ENCODE results near the gene ERF. TPM values are rescaled to one million over a fixed set of nuclear protein-coding genes. Genes with fewer than 3 reads are reported as not detected.

Gene ERF
- total RNA-seq, 2 donors from 2014 or later = 29.5 to 47.8 TPM

DNA sequence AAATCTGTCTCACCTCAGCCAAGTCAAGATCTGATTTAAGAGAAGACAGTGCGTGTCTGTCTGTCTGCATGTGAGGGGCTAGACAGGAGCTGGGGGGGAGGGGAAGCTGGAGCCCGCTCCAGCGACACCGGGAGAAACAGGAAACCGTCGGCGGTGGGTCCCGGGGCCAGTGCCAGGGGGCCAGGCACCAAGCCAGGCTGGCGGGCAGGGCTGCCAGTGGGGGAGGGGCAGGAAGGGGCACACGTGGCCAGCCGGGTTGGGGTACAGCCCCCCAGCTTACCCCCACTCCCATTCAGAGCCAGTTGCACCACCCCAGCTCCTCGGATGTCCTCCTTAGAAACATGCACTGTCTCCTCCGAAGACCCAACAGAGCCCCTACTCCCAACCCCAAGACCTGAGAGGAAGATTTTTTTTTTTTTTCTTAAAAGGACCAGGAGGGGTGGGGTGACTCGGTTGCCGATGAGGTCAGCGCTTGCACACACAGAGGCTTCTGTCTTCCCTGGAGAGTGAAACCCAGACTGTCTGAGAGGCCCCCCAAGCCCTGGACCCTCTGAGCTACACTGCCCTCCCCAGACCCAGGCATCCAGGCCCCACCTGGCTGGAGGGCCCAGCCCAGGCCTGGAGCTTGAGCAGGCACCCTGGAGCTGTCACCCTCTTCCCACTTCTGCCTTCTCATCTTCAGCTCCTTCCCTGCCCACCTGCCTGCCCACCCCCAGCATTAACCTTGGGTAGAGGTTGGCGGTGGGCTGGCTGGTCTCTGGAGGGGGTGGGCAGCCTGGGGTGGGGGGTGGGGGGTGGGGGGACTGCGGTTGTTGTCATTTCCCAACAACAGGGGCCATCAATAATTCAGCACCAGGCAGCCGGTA, 4.0 kb downstream of the ERF start:
- Mint-ChIP-seq H3K36me3 (no peaks in the 10 kb centered on the region), H3K9me3 (no peaks in the 10 kb centered on the region), H3K4me3 (no peak overlapping the region), H3K4me1 (ENCODE audit: low read depth in 2 of 2) (peaks cover 16 to 27% of the 10 kb centered on the region in 2 donors), H3K27ac (no peak overlapping the region), H3K27me3 (no peaks in the 10 kb centered on the region)
- ATAC-seq (no peak), DNase-seq (ENCODE audit: low spot score) (no peak)

- no peaks in the 10 kb centered on the region for H3K27me3 Mint-ChIP-seq
- H3K36me3 Mint-ChIP-seq = no peaks in the 10 kb centered on the region
- H3K9me3 Mint-ChIP-seq = no peaks in the 10 kb centered on the region
- no peak overlapping the region for H3K27ac Mint-ChIP-seq
- no peak overlapping the region for H3K4me3 Mint-ChIP-seq
- peaks cover 19 to 24% of the 10 kb centered on the region in 2 donors for H3K4me1 Mint-ChIP-seq (ENCODE audit: low read depth in 2 of 2)
- ATAC-seq = no peak
- no peak for DNase-seq (ENCODE audit: low spot score)
Observed at GRCh38 chr19:42250183-42250665, 4.7 kb downstream of the ERF start.

DNA sequence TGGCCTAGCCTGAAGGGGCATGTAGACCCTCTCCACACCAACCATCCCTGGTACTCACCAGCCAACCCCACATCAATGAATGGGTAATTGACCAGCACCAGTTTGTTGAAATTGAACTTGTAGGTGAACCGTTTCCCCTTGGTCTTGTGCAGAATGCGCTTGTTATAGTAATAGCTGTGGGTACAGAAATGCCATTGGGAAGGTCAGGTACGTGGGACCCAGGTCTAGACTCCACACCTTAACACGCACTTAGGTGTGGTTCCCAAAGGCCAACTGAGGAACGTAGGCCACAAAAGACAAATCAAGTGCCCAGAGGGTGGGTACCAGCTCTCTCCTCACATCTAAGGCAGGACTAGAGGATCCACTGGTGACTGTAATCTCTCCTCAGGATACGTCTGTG, 5.2 kb downstream of the ERF start:
- H3K27me3 Mint-ChIP-seq = no peaks in the 10 kb centered on the region
- no peak overlapping the region for H3K27ac Mint-ChIP-seq
- peaks cover 23 to 28% of the 10 kb centered on the region in 2 donors for H3K4me1 Mint-ChIP-seq (ENCODE audit: low read depth in 2 of 2)
- H3K36me3 Mint-ChIP-seq = no peaks in the 10 kb centered on the region
- DNase-seq (ENCODE audit: low spot score) (no peak), ATAC-seq (no peak)
- no peaks in the 10 kb centered on the region for H3K9me3 Mint-ChIP-seq
- no peak overlapping the region for H3K4me3 Mint-ChIP-seq

DNA sequence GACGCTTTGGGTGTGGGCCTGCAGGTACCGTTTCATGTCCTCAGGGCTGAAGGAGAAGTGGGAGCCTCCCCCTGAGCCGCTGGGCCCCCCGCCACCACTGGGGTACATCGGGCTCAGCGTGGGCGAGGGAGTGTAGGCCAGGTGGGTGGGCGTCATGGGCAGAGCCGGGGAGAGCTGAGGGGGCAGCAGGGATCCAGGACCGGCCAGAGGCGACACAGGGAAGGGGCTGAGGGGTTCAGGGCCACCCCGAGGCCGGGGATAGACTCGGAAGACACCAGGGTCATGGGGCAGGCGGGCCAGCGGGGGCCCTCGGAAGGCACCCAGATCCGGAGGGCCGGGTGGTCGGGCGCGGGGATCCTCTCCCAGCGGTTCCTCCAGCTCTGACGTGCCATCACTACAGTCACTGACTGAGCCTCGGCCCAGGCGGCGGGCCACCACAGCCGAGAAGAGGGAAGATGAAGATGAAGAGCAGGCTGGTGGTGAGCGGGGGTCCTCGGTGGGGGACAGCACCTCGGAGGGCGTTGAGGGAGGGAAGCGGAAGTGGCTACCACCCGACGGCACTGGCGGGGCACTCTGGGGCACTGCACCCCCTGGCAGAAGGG, 5.7 kb downstream of the ERF start:
- H3K4me3 Mint-ChIP-seq = no peak overlapping the region
- H3K9me3 Mint-ChIP-seq = no peaks in the 10 kb centered on the region
- peaks cover 28 to 33% of the 10 kb centered on the region in 2 donors for H3K4me1 Mint-ChIP-seq (ENCODE audit: low read depth in 2 of 2)
- H3K36me3 Mint-ChIP-seq = no peaks in the 10 kb centered on the region
- no peak for ATAC-seq
- no peak overlapping the region for H3K27ac Mint-ChIP-seq
- H3K27me3 Mint-ChIP-seq = no peaks in the 10 kb centered on the region
- DNase-seq (ENCODE audit: low spot score) = no peak

DNA sequence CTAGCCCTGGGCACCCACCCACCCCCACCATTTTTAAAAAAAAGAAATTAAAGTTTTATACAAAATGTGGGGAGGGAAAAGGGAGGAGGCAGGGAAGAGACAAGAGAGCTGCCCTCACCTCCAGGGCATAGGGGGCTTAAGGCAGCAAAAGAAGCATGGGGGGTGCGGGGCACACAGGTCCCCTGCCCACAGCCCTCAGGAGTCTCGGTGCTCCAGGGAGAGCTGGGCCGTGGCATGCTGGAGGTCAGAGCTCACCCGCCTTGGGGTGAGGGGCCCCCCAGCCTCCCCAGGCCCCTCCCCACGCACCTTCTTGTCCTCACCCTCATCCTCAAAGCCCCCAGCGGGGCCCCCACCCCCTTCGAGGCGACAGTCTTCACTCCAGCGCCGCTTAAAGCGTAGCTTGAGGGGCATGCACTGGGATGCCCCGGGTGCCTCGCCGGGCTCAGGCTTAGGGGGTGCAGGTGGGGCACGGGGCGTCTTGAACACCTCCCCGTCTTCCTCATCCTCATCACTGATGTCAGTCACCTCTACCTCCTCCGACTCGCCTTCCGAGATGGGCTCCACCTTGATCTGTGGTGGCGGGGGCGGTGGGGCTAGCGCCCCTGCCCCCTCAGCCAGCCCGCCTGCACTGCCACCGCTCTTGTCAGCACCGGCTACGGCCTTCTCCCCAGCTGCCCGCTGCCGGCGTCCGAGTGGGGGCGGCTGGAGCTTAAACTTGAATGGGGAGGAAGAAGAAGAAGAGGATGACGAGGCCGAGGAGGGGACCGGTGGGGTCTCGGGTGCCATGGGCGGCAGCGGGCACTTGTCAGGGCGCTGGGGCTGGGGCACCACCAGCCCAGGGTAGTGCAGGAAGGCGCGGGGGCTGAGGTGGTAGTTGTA, 6.4 kb downstream of the ERF start:
- Mint-ChIP-seq H3K9me3 (no peaks in the 10 kb centered on the region), H3K27me3 (no peaks in the 10 kb centered on the region), H3K27ac (no peak overlapping the region), H3K36me3 (no peaks in the 10 kb centered on the region), H3K4me3 (no peak overlapping the region), H3K4me1 (ENCODE audit: low read depth in 2 of 2) (peaks cover 32 to 34% of the 10 kb centered on the region in 2 donors)
- ATAC-seq = no peak
- DNase-seq (ENCODE audit: low spot score) = no peak

DNA sequence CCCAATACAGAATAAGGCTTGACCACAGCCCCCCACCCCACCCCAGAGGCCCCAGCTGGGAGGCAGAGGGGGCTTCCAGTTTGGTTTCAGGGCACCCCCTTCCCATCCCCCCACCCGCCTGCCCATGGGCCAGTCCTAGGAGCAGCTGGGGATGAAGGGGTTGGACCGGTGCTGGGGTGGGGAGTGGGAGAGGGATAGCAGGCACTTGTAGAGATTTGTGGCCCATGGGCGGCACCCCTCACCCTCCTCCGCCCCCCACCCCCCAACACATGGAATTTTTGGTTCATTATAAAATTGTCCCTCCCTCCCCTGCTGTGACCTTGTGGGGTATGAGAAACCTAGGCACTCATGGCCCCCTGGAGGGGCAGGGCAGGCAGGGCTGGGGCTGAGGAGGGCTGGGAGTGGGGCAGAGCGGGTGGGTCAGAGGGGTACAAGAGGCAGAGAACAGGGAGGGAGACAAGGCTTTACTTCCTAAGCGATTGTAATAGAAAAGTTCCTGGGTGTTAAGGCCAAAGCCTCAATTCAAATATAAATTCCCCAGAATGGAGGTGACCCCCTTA, 7.2 kb downstream of the ERF start:
- ATAC-seq = no peak
- no peak for DNase-seq (ENCODE audit: low spot score)
- H3K36me3 Mint-ChIP-seq = no peaks in the 10 kb centered on the region
- no peaks in the 10 kb centered on the region for H3K9me3 Mint-ChIP-seq
- no peaks in the 10 kb centered on the region for H3K27me3 Mint-ChIP-seq
- H3K4me3 Mint-ChIP-seq = no peak overlapping the region
- H3K27ac Mint-ChIP-seq = no peak overlapping the region
- H3K4me1 Mint-ChIP-seq (ENCODE audit: low read depth in 2 of 2) = peaks cover 34 to 37% of the 10 kb centered on the region in 2 donors

- H3K27ac Mint-ChIP-seq = peak overlapping the region in 1 of 2 donors; percentile 39
- H3K36me3 Mint-ChIP-seq = no peaks in the 10 kb centered on the region
- peaks cover 28 to 35% of the 10 kb centered on the region in 2 donors for H3K4me1 Mint-ChIP-seq (ENCODE audit: low read depth in 2 of 2)
- ATAC-seq (no peak), DNase-seq (ENCODE audit: low spot score) (no peak)
- H3K9me3 Mint-ChIP-seq = no peaks in the 10 kb centered on the region
- H3K27me3 Mint-ChIP-seq = no peaks in the 10 kb centered on the region
- H3K4me3 Mint-ChIP-seq = no peak overlapping the region
Observed at GRCh38 chr19:42246922-42247639, 7.8 kb downstream of the ERF start.

- no peak overlapping the region for H3K4me3 Mint-ChIP-seq
Observed at GRCh38 chr19:42246143-42246921, 8.6 kb downstream of the ERF start.

GRCh38 chr19:42245231-42245630, 9.7 kb downstream of the ERF start:
- Mint-ChIP-seq H3K9me3 (no peaks in the 10 kb centered on the region), H3K27ac (peak overlapping the region; percentile 94 to 97), H3K4me3 (peak overlapping the region; percentile 98), H3K27me3 (no peaks in the 10 kb centered on the region), H3K4me1 (ENCODE audit: low read depth in 2 of 2) (peaks cover 27 to 43% of the 10 kb centered on the region in 2 donors), H3K36me3 (peaks cover 3% of the 10 kb centered on the region)
- ATAC-seq (no peak), DNase-seq (ENCODE audit: low spot score) (no peak)

More at GRCh38 chr19:42246143-42246921, 8.6 kb downstream of the ERF start:
- Mint-ChIP-seq H3K36me3 (no peaks in the 10 kb centered on the region), H3K4me1 (ENCODE audit: low read depth in 2 of 2) (peaks cover 22 to 34% of the 10 kb centered on the region in 2 donors), H3K27ac (peak overlapping the region; percentile 39 to 97), H3K27me3 (no peaks in the 10 kb centered on the region), H3K9me3 (no peaks in the 10 kb centered on the region)
- DNase-seq (ENCODE audit: low spot score) (no peak), ATAC-seq (no peak)

- peak overlapping the region; percentile 94 to 97 for H3K27ac Mint-ChIP-seq
- peaks cover 33 to 49% of the 10 kb centered on the region in 2 donors for H3K4me1 Mint-ChIP-seq (ENCODE audit: low read depth in 2 of 2)
- peak; percentile 63 to 73 for ATAC-seq
- peaks cover 6% of the 10 kb centered on the region for H3K36me3 Mint-ChIP-seq
- H3K9me3 Mint-ChIP-seq = no peaks in the 10 kb centered on the region
- DNase-seq (ENCODE audit: low spot score) = peak; percentile 93
- H3K27me3 Mint-ChIP-seq = no peaks in the 10 kb centered on the region
- peak overlapping the region; percentile 98 for H3K4me3 Mint-ChIP-seq
Observed at GRCh38 chr19:42244347-42245220, 10.3 kb downstream of the ERF start.

DNA sequence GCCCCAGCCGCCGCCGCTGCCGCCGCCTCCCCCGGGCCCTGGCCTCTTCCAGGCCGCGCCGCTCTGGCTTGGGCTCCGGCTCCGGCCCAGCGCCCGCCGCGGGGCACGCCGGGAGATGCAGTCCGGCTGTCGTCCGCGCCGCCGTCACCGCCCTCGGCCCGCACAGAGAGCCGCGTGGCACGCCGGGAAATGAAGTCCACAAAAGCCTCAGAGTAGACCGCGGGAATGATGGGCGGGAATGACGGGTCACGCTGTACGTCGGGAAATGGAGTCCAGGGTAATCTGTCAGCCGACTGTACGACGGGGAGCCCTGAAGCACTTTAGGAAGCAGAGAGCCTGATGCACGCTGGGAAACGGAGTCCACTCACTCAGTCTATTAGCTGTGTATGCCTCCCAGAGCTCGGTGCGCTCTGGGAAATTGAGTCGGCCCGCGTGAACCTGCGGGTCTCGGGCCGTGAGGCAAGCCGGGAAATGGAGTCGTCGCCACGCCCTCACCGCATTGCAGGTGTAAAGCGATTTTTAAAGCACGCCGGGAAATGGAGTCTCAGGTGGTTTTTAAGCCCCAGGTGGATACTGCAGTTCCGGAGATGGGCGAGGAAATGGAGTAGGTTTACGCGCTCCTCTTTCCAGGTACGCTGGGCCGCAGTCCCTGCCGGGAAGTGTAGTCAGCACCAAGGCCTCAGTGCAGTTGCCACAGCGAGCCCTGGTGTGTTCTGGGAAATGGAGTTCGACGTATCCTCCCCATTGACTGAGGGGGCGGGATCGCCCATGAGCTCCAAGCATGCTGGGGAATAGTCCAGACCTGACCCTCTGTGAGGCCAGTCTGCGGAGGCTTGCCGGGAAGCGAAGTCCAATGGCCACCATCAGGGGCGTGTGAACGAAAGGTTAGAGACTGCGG, 12.2 kb downstream of the ERF start, which contains the start of gene GSK3A:
TSS of gene GSK3A (minus strand) at position 91 of the 898 bp plus-strand sequence. CDS start 137 bp downstream, outside the sequence.
- Mint-ChIP-seq H3K9me3 (no peaks in the 10 kb centered on the region), H3K4me1 (ENCODE audit: low read depth in 2 of 2) (peaks cover 36 to 57% of the 10 kb centered on the region in 2 donors), H3K36me3 (peaks cover 6% of the 10 kb centered on the region)

More for the DNA sequence above, 12.2 kb downstream of the ERF start, which contains the start of gene GSK3A:
- H3K27me3 Mint-ChIP-seq = no peaks in the 10 kb centered on the region
- ATAC-seq = peak; percentile 86 to 91
- H3K27ac Mint-ChIP-seq = peak within 1 kb of the TSS; percentile 96 to 97
- peak within 1 kb of the TSS; percentile 92 for H3K4me3 Mint-ChIP-seq
- DNase-seq (ENCODE audit: low spot score) = peak; percentile 98

All from natural killer cell treated with Interleukin-12 subunit alpha and Interleukin-12 subunit beta and Interleukin-15 and Interleukin-18, amount 100 ng/mL, for 72 hours (primary cell).